HG03135 (cell line): ENCODE results near the gene OVCA2.

Source experiments
- ATAC-seq: cut with Tn5 transposase; IDR thresholded peaks from one replicate; pipeline ENCODE4 v1.9.1; 2021; ENCODE audit warnings: mild to moderate bottlenecking, moderate library complexity; ENCODE audit not compliant: unreplicated experiment

Gene OVCA2

GRCh38 chr17:2051933-2052559, 10.2 kb downstream of the OVCA2 start:
- ATAC-seq: no peak

- no peak for ATAC-seq
Measured at GRCh38 chr17:2053380-2054261, 11.8 kb downstream of the OVCA2 start.

- ATAC-seq: no peak
Measured at GRCh38 chr17:2054262-2054511, 12.4 kb downstream of the OVCA2 start.

GRCh38 chr17:2054512-2055291, 12.9 kb downstream of the OVCA2 start, which contains the start of gene HIC1:
TSS of gene HIC1 (plus strand) at chr17:2055103. CDS start at chr17:2056691, 1,588 bp downstream.
- peak; percentile 42 for ATAC-seq

GRCh38 chr17:2055292-2056205, 13.7 kb downstream of the OVCA2 start:
- ATAC-seq: no peak

GRCh38 chr17:2056206-2057174, 14.7 kb downstream of the OVCA2 start:
- no peak for ATAC-seq

- no peak for ATAC-seq
Measured at GRCh38 chr17:2057175-2057759, 15.4 kb downstream of the OVCA2 start.

GRCh38 chr17:2057760-2058585, 16.2 kb downstream of the OVCA2 start:
- ATAC-seq: no peak

GRCh38 chr17:2058586-2059546, 17.0 kb downstream of the OVCA2 start:
- no peak for ATAC-seq

- ATAC-seq: no peak
Measured at GRCh38 chr17:2059547-2060384, 17.9 kb downstream of the OVCA2 start.

- no peak for ATAC-seq
Measured at GRCh38 chr17:2060385-2060658, 18.5 kb downstream of the OVCA2 start.

- no peak for ATAC-seq
Measured at GRCh38 chr17:2060681-2061440, 19.0 kb downstream of the OVCA2 start.

GRCh38 chr17:2061441-2061958, 19.7 kb downstream of the OVCA2 start:
- ATAC-seq: no peak

- ATAC-seq: no peak
Measured at GRCh38 chr17:2062571-2063183, 20.9 kb downstream of the OVCA2 start.
